Activated CD8-positive, alpha-beta T cell treated with anti-CD3 and anti-CD28 coated beads for 36 hours (primary cell): Measurements from ENCODE around the gene LAMB2. TPM values are rescaled to one million over a fixed set of nuclear protein-coding genes. Genes with fewer than 3 reads are reported as not detected.

Experiments
- ATAC-seq: fragments of 200-7000 bp; cut with Tn5 transposase; one replicate; pipeline ENCODE4 v1.10.0; 2021; ENCODE audit warnings: mild to moderate bottlenecking, moderate library complexity
- CTCF ChIA-PET: fragments of 350-600 bp; sonication (Branson Sonifier 250); formaldehyde crosslinking; loops from one replicate; lab custom pipeline; 2021; ENCODE audit warnings: antibody characterized with exemption; lab: Charles Lee
- POLR2A ChIA-PET: fragments of 350-600 bp; sonication (Branson Sonifier 250); formaldehyde crosslinking; loops from one replicate; lab custom pipeline; 2021; ENCODE audit warnings: antibody characterized with exemption; lab: Charles Lee
- DNase-seq: peaks from one replicate; pipeline ENCODE4 v3.0.0-alpha.2; 2020
- H3K27ac Mint-ChIP-seq: one replicate; pipeline ENCODE4 v1.8.0; 2021; ENCODE audit warnings: mild to moderate bottlenecking, mixed read lengths
- H3K27me3 Mint-ChIP-seq: one replicate; pipeline ENCODE4 v1.8.0; 2021; ENCODE audit warnings: mixed read lengths
- H3K36me3 Mint-ChIP-seq: one replicate; pipeline ENCODE4 v1.8.0; 2021; ENCODE audit warnings: low read depth, mixed read lengths
- H3K4me1 Mint-ChIP-seq: one replicate; pipeline ENCODE4 v1.8.0; 2021; ENCODE audit warnings: low read depth, mixed read lengths
- H3K4me3 Mint-ChIP-seq: one replicate; pipeline ENCODE4 v1.8.0; 2021; ENCODE audit warnings: mild to moderate bottlenecking, moderate library complexity, mixed read lengths
- H3K9me3 Mint-ChIP-seq: one replicate; pipeline ENCODE4 v1.8.0; 2021; ENCODE audit warnings: mixed read lengths
- intact Hi-C: fragments of 100-400 bp; cut with micrococcal nuclease; formaldehyde crosslinking; loops from one replicate; pipeline ENCODE4 v1.10.0; 2022
- total RNA-seq, 2 experiments: library from RNA; stranded (reverse); gene quantifications; one replicate each; pipeline ENCODE4 v1.2.3, GENCODE V29; 2021
- TF ChIP-seq, protein P1 (sequence below): fragments of 200-600 bp; IDR thresholded peaks from one replicate; pipeline ENCODE4 v1.8.0; 2022; ENCODE audit warnings: antibody characterized with exemption, mild to moderate bottlenecking

The LAMB2 gene
- total RNA-seq, 2 experiments from 2014 or later: not detected

DNA sequence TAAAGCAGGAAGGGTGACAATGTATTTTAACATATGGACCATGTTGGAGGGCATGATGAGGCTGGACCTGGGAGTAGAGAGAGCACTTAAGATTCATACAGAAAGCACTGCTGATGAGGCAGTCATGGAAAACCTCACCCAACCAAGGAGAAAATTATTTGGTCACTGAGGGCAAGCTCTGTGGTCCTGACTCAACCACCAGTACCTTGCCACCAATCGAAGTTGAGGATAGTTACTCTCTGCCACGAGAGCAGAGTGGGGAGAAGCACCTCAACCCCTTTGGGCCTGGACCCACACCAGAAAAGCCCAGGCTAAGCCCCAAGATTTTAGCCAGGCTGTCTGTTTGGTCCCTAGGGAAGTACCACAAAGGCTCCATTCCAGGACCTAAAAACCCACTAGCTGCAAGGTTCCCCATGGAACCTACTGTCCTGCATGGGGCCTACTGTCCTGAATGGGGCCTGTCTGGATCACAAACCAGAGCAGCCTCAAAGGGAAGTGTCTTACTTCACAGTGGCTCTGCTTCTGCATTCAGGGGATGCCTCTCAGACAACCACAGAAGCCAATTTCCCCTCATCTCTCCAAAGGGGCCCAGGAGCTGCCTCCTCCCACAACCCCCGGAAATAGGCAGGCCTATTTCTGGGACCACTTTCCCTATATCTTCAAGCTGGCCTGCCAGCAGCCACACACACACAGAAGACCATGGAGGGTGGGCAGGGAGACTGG lies 29.1 kb upstream of the LAMB2 start:
- Mint-ChIP-seq H3K36me3 (peaks cover 29% of the 10 kb centered on the region), H3K9me3 (no peaks in the 10 kb centered on the region), H3K4me3 (no peak overlapping the region), H3K27me3 (no peaks in the 10 kb centered on the region), H3K4me1 (peaks cover 43% of the 10 kb centered on the region), H3K27ac (peak overlapping the region; percentile 76)
- ATAC-seq: no peak
- POLR2A ChIA-PET: interaction anchor here (0.6 to 1.5 kb wide), 5 partner anchors 59 to 177 kb away, joined by 3 to 4 read pairs (median 4); partner anchors contain the start of genes NDUFAF3 and QRICH1
- intact Hi-C loops: no loop called here
- DNase-seq: peak; percentile 30
- TF ChIP-seq, protein P1, sequence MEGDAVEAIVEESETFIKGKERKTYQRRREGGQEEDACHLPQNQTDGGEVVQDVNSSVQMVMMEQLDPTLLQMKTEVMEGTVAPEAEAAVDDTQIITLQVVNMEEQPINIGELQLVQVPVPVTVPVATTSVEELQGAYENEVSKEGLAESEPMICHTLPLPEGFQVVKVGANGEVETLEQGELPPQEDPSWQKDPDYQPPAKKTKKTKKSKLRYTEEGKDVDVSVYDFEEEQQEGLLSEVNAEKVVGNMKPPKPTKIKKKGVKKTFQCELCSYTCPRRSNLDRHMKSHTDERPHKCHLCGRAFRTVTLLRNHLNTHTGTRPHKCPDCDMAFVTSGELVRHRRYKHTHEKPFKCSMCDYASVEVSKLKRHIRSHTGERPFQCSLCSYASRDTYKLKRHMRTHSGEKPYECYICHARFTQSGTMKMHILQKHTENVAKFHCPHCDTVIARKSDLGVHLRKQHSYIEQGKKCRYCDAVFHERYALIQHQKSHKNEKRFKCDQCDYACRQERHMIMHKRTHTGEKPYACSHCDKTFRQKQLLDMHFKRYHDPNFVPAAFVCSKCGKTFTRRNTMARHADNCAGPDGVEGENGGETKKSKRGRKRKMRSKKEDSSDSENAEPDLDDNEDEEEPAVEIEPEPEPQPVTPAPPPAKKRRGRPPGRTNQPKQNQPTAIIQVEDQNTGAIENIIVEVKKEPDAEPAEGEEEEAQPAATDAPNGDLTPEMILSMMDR: no peak
- CTCF ChIA-PET: interaction anchor here (2.6 kb wide), 1 partner anchor 10 kb away, joined by 13 read pairs; the partner anchor contains the start of gene KLHDC8B

DNA sequence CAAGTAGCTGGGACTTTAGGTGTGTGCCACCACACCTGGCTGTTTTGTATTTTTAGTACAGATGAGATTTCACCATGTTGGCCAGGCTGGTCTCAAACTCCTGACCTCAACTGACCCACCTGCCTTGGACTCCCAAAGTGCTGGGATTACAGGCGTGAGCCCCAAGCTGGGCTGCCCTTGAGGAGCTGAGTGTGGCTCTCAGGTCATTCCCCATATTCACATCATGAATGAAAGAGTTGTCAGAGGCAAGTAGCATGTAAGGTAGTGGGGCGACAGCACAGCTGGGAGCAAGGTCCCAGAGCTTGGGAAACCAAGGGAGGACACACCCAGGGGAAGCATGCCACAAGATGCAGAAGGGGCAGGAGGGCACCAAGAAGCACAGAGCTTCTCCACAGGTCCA lies 28.3 kb upstream of the LAMB2 start:
- H3K27me3 Mint-ChIP-seq: no peaks in the 10 kb centered on the region
- POLR2A ChIA-PET: interaction anchor here (0.7 to 1.2 kb wide), 2 partner anchors 60 to 67 kb away, joined by 3 to 4 read pairs; partner anchors contain the start of gene QRICH1

DNA sequence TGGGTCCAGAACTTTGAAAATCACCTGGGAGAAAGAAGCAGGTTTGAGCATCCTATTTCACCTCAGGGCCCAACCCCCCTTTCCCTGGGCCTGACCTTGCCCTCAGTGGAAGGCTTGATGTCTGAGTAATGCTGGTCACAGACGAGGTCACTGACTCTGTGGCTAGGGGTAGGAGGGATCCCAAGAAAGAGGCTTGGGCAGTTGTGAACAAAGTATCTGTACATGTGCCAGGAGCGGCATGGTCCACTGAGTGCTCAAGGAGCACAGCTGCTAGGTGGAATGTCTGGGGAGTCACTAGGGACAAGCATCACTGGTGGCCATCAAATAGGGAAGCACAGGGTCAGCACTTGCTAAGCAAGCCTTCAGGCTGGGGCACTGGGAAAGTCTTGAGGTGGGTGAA lies 25.9 kb upstream of the LAMB2 start:
- ChIA-PET POLR2A (interaction anchor here (2.9 kb wide), 1 partner anchor 65 kb away, joined by 14 read pairs; the partner anchor contains the start of gene QRICH1), CTCF (interaction anchor here (1.4 to 2.7 kb wide), 3 partner anchors 12 to 290 kb away, joined by 4 to 17 read pairs (median 13); partner anchors contain the start of gene KLHDC8B)
- H3K9me3 Mint-ChIP-seq: no peaks in the 10 kb centered on the region
- ATAC-seq (no peak), DNase-seq (no peak)
- intact Hi-C loops: loop anchor here (2.0 kb wide), 1 partner anchor 64 kb away; the partner anchor contains the start of gene QRICH1
- H3K4me1 Mint-ChIP-seq: peaks cover 23% of the 10 kb centered on the region
- no peaks in the 10 kb centered on the region for H3K27me3 Mint-ChIP-seq
- H3K4me3 Mint-ChIP-seq: no peak overlapping the region
- H3K27ac Mint-ChIP-seq: no peak overlapping the region
- H3K36me3 Mint-ChIP-seq: peaks cover 11% of the 10 kb centered on the region
- TF ChIP-seq, protein P1: no peak

More for the DNA sequence above, 28.3 kb upstream of the LAMB2 start:
- Mint-ChIP-seq H3K4me3 (no peak overlapping the region), H3K36me3 (peaks cover 29% of the 10 kb centered on the region), H3K9me3 (no peaks in the 10 kb centered on the region), H3K4me1 (peaks cover 39% of the 10 kb centered on the region), H3K27ac (peak overlapping the region; percentile 76)
- intact Hi-C loops: no loop called here
- ATAC-seq: no peak
- TF ChIP-seq, protein P1: no peak
- CTCF ChIA-PET: interaction anchor here (2.6 kb wide), 1 partner anchor 10 kb away, joined by 13 read pairs; the partner anchor contains the start of gene KLHDC8B
- no peak for DNase-seq

DNA sequence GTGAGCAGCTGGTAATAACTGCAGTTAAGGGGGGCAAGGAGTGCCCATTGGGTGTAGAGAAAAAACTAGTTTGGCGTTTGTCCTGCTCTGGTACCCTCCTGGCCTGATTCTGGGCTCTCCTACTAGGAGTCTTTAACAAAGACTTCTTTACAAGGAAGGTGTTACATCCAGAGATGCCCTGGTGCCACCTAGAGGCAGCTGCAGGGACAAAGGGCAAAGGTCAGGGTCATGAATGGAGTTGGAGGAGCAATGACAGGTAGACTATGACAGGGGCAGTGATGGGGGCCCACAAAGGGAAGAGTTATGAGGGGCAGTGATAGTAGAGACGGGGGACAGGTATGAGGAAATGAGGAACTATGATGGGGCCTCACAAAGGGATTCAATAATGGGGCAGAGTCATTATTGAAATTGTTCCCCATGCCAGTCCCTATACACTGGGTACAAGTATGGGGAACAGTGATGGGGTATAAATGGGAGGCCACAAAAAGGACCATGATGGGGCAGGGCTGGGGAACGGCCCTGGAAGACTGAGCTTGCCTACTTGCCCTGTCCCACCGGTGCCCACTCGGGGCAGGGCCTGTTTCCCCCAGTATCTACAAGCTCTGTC lies 25.4 kb upstream of the LAMB2 start:
- intact Hi-C loops: loop anchor here (2.0 kb wide), 1 partner anchor 63 kb away; the partner anchor contains the start of gene QRICH1
- H3K36me3 Mint-ChIP-seq: peaks cover 6% of the 10 kb centered on the region
- no peak overlapping the region for H3K4me3 Mint-ChIP-seq
- H3K4me1 Mint-ChIP-seq: peaks cover 19% of the 10 kb centered on the region
- no peaks in the 10 kb centered on the region for H3K27me3 Mint-ChIP-seq
- TF ChIP-seq, protein P1: peak; percentile 58
- DNase-seq (peak; percentile 84), ATAC-seq (peak; percentile 90)
- H3K27ac Mint-ChIP-seq: peak overlapping the region; percentile 14
- CTCF ChIA-PET: interaction anchor here (1.2 to 2.7 kb wide), 7 partner anchors 10 to 291 kb away, joined by 3 to 17 read pairs (median 5); partner anchors contain the start of genes KLHDC8B, QRICH1 and USP19
- H3K9me3 Mint-ChIP-seq: no peaks in the 10 kb centered on the region
- POLR2A ChIA-PET: interaction anchor here (0.6 to 2.9 kb wide), 2 partner anchors 29 to 65 kb away, joined by 3 to 14 read pairs; partner anchors contain the start of gene QRICH1
